ENCODE results near the gene HFE.

The HFE gene

GRCh38 chr6:26088344-26088743, 1.1 kb downstream of the HFE start:
- in situ Hi-C loops (cut with HindIII; ENCODE audit: low sequenced_read_pairs), result no loop called here
- no peak for DNase-seq (ENCODE audit: low read depth)
- no peak overlapping the region for H3K4me3 ChIP-seq (ENCODE audit: low read depth, low read length)
- TF ChIP-seq CTCF (IDR thresholded peaks at IDR 0.05; ENCODE audit: low read depth, low read length, missing control alignments), result no peak

GRCh38 chr6:26089272-26089671, 2.0 kb downstream of the HFE start:
- no peak for DNase-seq (ENCODE audit: low read depth)
- TF ChIP-seq CTCF (IDR thresholded peaks at IDR 0.05; ENCODE audit: low read depth, low read length, missing control alignments), result no peak
- H3K4me3 ChIP-seq (ENCODE audit: low read depth, low read length), result no peak overlapping the region
- in situ Hi-C loops (cut with HindIII; ENCODE audit: low sequenced_read_pairs), result no loop called here

GRCh38 chr6:26092443-26092842, 5.2 kb downstream of the HFE start:
- no peak overlapping the region for H3K4me3 ChIP-seq (ENCODE audit: low read depth, low read length)
- no peak for DNase-seq (ENCODE audit: low read depth)
- in situ Hi-C loops (cut with HindIII; ENCODE audit: low sequenced_read_pairs), result loop anchor here (5.0 kb wide), 1 partner anchor 105 kb away; a partner anchor contains a TSS
- TF ChIP-seq CTCF (IDR thresholded peaks at IDR 0.05; ENCODE audit: low read depth, low read length, missing control alignments), result no peak

GRCh38 chr6:26094036-26094435, 6.8 kb downstream of the HFE start:
- DNase-seq (ENCODE audit: low read depth), result no peak
- TF ChIP-seq CTCF (IDR thresholded peaks at IDR 0.05; ENCODE audit: low read depth, low read length, missing control alignments), result no peak
- no peak overlapping the region for H3K4me3 ChIP-seq (ENCODE audit: low read depth, low read length)
- in situ Hi-C loops (cut with HindIII; ENCODE audit: low sequenced_read_pairs), result loop anchor here (5.0 kb wide), 1 partner anchor 103 kb away; a partner anchor contains a TSS

- H3K4me3 ChIP-seq (ENCODE audit: low read depth, low read length), result no peak overlapping the region
- in situ Hi-C loops (cut with HindIII; ENCODE audit: low sequenced_read_pairs), result loop anchor here (5.0 kb wide), 1 partner anchor 35 kb away; no protein-coding TSS in a partner anchor
- peak; percentile 59 for TF ChIP-seq CTCF (IDR thresholded peaks at IDR 0.05; ENCODE audit: low read depth, low read length, missing control alignments)
- peak; percentile 48 for DNase-seq (ENCODE audit: low read depth)
Measured at GRCh38 chr6:26097268-26097875, 10.1 kb downstream of the HFE start.

- in situ Hi-C loops (cut with HindIII; ENCODE audit: low sequenced_read_pairs), result no loop called here
- TF ChIP-seq CTCF (IDR thresholded peaks at IDR 0.05; ENCODE audit: low read depth, low read length, missing control alignments), result no peak
- DNase-seq (ENCODE audit: low read depth), result no peak
- peak overlapping the region; percentile 45 for H3K4me3 ChIP-seq (ENCODE audit: low read depth, low read length)
Measured at GRCh38 chr6:26103141-26103769, 16.0 kb downstream of the HFE start.
